ENCODE measurements around the gene ADH1A.
"Not testable (repeated sequence)": the region's sequence is repeated elsewhere in the genome, so short reads cannot be mapped to it uniquely, and the experiment has no call there.

ADH1A gene

DNA sequence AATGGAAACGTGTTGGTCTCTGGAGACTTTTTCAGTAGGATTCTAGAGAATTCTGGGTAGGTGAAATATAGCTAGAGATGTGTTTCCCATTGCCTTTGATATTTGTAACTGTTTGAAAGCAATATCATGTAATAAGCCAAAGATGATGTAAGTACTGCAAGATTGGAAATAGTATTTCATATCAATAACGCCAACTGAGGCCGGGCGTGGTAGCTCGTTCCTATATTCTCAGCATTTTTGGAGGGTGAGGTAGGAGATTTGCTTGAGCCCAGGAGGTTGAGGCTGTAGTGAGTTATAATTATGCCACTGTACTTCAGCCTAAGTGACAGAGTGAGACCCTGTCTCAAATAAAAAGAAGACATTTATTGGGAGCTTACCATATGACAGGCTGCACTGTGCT, 9.5 kb downstream of the ADH1A start:
- no peak for DNase-seq (ENCODE audit: low spot score)

GRCh38 chr4:99276417-99276816, 14.4 kb downstream of the ADH1A start:
- DNase-seq (ENCODE audit: low spot score): no peak

DNA sequence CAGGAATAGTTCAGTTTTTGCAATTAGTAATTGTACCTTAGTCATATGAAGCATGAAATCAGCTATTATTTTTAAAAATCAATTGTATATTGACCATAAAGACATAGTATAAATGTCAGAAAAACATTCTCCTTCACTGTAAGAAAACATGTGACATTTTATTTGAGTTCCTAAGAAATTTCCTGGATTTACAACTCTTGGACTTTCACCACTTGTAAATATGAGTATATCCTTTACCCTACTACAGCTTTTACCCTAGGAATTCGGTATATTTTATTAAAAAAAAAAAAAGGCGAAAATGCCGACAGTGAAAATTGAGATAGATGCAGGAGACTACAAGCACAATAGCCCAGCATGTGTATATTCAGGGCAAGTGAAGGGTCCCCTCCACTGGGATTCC, 14.9 kb downstream of the ADH1A start:
- DNase-seq (ENCODE audit: low spot score): no peak

DNA sequence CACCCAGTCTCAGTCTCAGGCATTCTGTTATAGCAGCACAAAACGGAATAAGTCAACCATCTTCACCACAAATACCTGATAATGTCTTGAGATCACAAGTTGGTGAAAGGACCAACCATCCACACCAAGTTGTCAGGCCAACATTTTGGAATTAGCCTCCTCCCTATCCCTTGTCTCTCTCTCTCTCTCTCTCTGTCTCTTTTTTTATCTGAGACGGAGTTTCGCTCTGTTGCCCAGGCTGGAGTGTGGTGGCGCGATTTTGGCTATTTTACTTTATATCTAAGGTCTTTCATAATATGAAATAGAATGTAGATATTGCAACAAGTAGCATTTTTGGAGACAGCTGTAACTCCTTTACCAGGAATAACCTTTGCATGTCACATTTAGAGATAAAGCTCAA, 15.7 kb downstream of the ADH1A start:
- no peak for DNase-seq (ENCODE audit: low spot score)

DNA sequence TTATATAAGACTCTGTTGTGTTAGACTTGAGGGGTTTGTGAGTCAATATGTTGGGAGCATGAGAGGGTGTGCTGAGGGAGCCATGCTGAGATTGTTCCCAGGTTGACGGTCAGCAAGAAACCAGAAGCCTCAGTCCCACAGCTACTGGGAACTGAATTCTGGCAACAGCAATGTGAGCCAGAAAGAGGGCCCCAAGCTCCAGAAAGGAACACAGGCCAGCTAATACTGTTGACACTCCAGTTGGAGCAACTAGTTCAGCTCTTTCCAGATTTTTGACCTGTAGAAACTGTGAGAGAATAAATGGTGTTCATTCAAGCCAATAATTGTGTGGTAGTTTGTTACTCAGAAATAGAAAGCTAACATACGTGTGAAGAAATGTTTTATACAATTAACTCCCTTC, 17.1 kb downstream of the ADH1A start:
- no peak for DNase-seq (ENCODE audit: low spot score)

DNA sequence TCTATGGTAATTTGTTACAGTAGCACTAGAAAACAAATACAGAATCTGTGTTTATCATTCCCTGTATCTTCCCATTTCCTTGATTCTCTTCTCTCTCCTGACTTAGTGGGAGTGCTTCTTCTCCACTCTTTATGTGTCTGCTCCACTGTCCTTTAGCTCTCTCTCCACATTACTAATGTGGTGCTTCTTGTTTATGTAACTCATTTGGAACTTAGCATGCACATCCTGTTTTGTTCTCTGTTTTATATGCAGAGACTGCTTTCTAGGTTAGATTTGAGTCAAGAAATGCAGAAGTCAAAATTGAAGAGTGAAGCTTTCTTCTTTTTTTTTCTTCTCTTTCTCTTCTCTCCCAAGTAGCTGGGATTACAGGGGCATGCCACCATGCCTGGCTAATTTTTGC, 25.9 kb downstream of the ADH1A start:
- DNase-seq (ENCODE audit: low spot score): no peak

- no peak for DNase-seq (ENCODE audit: low spot score)
Measured at GRCh38 chr4:99252746-99253145, 38.0 kb downstream of the ADH1A start.

GRCh38 chr4:99248714-99249113, 42.1 kb downstream of the ADH1A start:
- DNase-seq (ENCODE audit: low spot score): no peak

GRCh38 chr4:99235955-99236354, 54.8 kb downstream of the ADH1A start:
- DNase-seq (ENCODE audit: low spot score): no peak

- DNase-seq (ENCODE audit: low spot score): no peak
Measured at GRCh38 chr4:99234331-99235010, 56.3 kb downstream of the ADH1A start.

GRCh38 chr4:99233397-99233796, 57.4 kb downstream of the ADH1A start:
- not testable (repeated sequence) for DNase-seq (ENCODE audit: low spot score)

DNA sequence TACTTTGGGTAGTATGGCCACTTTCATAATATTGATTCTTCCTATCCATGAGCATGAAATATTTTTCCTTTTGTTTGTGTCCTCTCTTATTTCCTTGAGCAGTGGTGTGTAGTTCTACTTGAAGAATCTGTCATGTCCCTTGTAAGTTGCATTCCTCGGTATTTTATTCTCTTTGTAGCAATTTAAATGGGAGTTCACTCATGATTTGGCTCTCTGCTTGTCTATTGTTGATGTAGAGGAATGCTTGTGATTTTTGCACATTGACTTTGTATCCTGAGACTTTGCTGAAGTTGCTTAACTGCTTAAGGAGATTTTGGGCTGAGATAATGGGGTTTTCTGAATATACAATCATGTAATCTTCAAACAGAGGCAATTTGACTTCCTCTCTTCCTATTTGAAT, 62.1 kb downstream of the ADH1A start:
- DNase-seq (ENCODE audit: low spot score): not testable (repeated sequence)

GRCh38 chr4:99227646-99228045, 63.1 kb downstream of the ADH1A start:
- DNase-seq (ENCODE audit: low spot score): not testable (repeated sequence)
